ENCODE results near the gene KRTAP12-1.

DNA sequence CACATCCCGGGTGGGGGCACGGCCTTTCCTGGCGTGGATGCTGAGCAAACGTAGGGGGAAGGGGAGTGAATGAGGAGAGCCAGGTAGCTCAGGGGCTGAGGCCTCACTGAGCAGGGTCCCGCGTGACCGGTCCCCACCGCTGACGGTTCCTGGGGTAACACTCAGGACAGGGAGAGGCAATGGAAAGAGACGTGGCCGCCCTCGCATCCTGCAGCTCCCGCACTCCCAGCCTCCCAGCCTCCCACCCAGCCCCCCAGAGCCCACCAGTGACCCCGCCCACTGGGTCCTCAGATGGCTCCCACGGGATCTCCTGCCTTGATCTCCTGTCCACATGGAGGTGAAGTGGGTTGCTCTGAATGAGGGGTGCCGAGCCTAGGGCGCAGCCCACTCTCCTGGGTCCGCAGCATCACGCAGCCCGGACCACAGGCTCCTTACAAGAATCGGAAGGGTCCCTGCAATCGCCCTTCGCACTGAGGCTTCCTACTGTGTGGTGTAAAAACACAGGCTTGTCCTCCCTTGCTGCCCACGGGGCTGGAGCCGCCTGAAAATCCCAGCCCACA is 27.0 kb upstream of the KRTAP12-1 start:
- no peak for TF ChIP-seq POLR2A (IDR thresholded peaks at IDR 0.05)
- TF ChIP-seq, protein P1, sequence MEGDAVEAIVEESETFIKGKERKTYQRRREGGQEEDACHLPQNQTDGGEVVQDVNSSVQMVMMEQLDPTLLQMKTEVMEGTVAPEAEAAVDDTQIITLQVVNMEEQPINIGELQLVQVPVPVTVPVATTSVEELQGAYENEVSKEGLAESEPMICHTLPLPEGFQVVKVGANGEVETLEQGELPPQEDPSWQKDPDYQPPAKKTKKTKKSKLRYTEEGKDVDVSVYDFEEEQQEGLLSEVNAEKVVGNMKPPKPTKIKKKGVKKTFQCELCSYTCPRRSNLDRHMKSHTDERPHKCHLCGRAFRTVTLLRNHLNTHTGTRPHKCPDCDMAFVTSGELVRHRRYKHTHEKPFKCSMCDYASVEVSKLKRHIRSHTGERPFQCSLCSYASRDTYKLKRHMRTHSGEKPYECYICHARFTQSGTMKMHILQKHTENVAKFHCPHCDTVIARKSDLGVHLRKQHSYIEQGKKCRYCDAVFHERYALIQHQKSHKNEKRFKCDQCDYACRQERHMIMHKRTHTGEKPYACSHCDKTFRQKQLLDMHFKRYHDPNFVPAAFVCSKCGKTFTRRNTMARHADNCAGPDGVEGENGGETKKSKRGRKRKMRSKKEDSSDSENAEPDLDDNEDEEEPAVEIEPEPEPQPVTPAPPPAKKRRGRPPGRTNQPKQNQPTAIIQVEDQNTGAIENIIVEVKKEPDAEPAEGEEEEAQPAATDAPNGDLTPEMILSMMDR (IDR thresholded peaks at IDR 0.05): no peak

Measured in stomach (tissue), 4 donors.